IMR-90 (cell line): ENCODE results near the gene OR10H1. TPM values are rescaled to one million over a fixed set of nuclear protein-coding genes. Genes with fewer than 3 reads are reported as not detected.

Experiments
- ATAC-seq: fragments of 200-7000 bp; cut with Tn5 transposase; 2 replicates; pipeline ENCODE4 v1.9.1; 2020; ENCODE audit warnings: low read depth, mild to moderate bottlenecking, moderate library complexity
- BruUV-seq: library from RNA; stranded (reverse); fragments of 400-500 nt; replicated peaks from 2 replicates; lab custom pipeline; 2021; lab: Mats Ljungman, UMichigan
- CTCF ChIA-PET: fragments of 300-600 bp; formaldehyde crosslinking; extraction: SDS; loops from one replicate; lab custom pipeline; 2021; ENCODE audit warnings: antibody characterized with exemption; lab: Yijun Ruan, JAX
- POLR2A ChIA-PET: fragments of 300-600 bp; sonication (Branson Sonifier 250); formaldehyde crosslinking; loops from one replicate; lab custom pipeline; 2022; ENCODE audit warnings: antibody characterized with exemption; ENCODE audit not compliant: unreplicated experiment; lab: Charles Lee
- DNase-seq: peaks from one replicate; pipeline ENCODE4 v3.0.0; 2013
- H2AFZ ChIP-seq: replicated peaks from 2 replicates; pipeline ENCODE3; 2013; ENCODE audit warnings: low read length, mild to moderate bottlenecking; ENCODE audit not compliant: poor library complexity
- H2AK5ac ChIP-seq: 2 replicates; pipeline ENCODE4 v1.6.1; 2013; ENCODE audit warnings: low read depth, low read length, inconsistent platforms
- H2AK9ac ChIP-seq: replicated peaks from 2 replicates; pipeline ENCODE3; 2013; ENCODE audit warnings: mild to moderate bottlenecking, low read depth, low read length, moderate library complexity; ENCODE audit not compliant: poor library complexity
- H2BK120ac ChIP-seq: 2 replicates; pipeline ENCODE4 v1.6.1; 2013; ENCODE audit warnings: low read depth, low read length, inconsistent platforms
- H2BK15ac ChIP-seq: 3 replicates; pipeline ENCODE4 v1.6.1; 2013; ENCODE audit warnings: low read depth, low read length, inconsistent platforms
- H2BK20ac ChIP-seq: 2 replicates; pipeline ENCODE4 v1.6.1; 2013; ENCODE audit warnings: low read depth, mild to moderate bottlenecking, inconsistent platforms, low read length, moderate library complexity
- H2BK5ac ChIP-seq: 2 replicates; pipeline ENCODE4 v1.6.1; 2013; ENCODE audit warnings: mild to moderate bottlenecking, low read depth, low read length, inconsistent platforms; ENCODE audit not compliant: poor library complexity, severe bottlenecking
- H3K14ac ChIP-seq: replicated peaks from 2 replicates; pipeline ENCODE4 v1.6.1; 2013; ENCODE audit warnings: low read depth, low read length, inconsistent platforms
- H3K18ac ChIP-seq: 2 replicates; pipeline ENCODE4 v1.6.1; 2013; ENCODE audit warnings: low read depth, low read length, control low read depth
- H3K23ac ChIP-seq: 2 replicates; pipeline ENCODE4 v1.6.1; 2013; ENCODE audit warnings: low read depth, low read length, inconsistent platforms
- H3K27ac ChIP-seq: 2 replicates; pipeline ENCODE4 v1.5.1; 2013; ENCODE audit warnings: mild to moderate bottlenecking, control low read depth, low read length; ENCODE audit not compliant: insufficient read depth
- H3K27me3 ChIP-seq: 2 replicates; pipeline ENCODE4 v1.6.1; 2013; ENCODE audit warnings: low read length; ENCODE audit not compliant: control insufficient read depth, insufficient read depth
- H3K36me3 ChIP-seq: 2 replicates; pipeline ENCODE4 v1.6.1; 2013; ENCODE audit warnings: low read length, mixed read lengths; ENCODE audit not compliant: control insufficient read depth, insufficient read depth
- H3K4ac ChIP-seq: 2 replicates; pipeline ENCODE4 v1.6.1; 2013; ENCODE audit warnings: low read depth, low read length, inconsistent platforms
- H3K4me1 ChIP-seq: 2 replicates; pipeline ENCODE4 v1.6.1; 2013; ENCODE audit warnings: low read length, mixed read lengths; ENCODE audit not compliant: control insufficient read depth, insufficient read depth
- H3K4me2 ChIP-seq: 2 replicates; pipeline ENCODE4 v1.6.1; 2013; ENCODE audit warnings: low read depth, mild to moderate bottlenecking, control low read depth, low read length, moderate library complexity
- H3K4me3 ChIP-seq: 2 replicates; pipeline ENCODE4 v1.5.1; 2013; ENCODE audit warnings: low read depth, mild to moderate bottlenecking, control low read depth, low read length, moderate library complexity; ENCODE audit not compliant: insufficient read depth
- H3K56ac ChIP-seq: 2 replicates; pipeline ENCODE4 v1.6.1; 2013; ENCODE audit warnings: low read length, inconsistent platforms; ENCODE audit not compliant: insufficient read depth; ENCODE audit errors: extremely low read depth
- H3K79me1 ChIP-seq, 2 experiments: 2 replicates each; pipeline ENCODE4 v1.6.1; 2013; ENCODE audit warnings: low read length in 2 of 2, inconsistent platforms in 1 of 2, low read depth in 1 of 2
- H3K9ac ChIP-seq: 2 replicates; pipeline ENCODE4 v1.6.1; 2013; ENCODE audit warnings: low read depth, low read length, control low read depth
- H3K9me1 ChIP-seq: 2 replicates; pipeline ENCODE4 v1.6.1; 2013; ENCODE audit warnings: low read length, inconsistent platforms; ENCODE audit not compliant: insufficient read depth
- H3K9me3 ChIP-seq: 2 replicates; pipeline ENCODE4 v1.6.1; 2013; ENCODE audit warnings: low read length; ENCODE audit not compliant: control insufficient read depth, insufficient read depth
- H4K20me1 ChIP-seq: 2 replicates; pipeline ENCODE4 v1.6.1; 2013; ENCODE audit warnings: low read length, inconsistent platforms; ENCODE audit not compliant: insufficient read depth
- H4K5ac ChIP-seq: 2 replicates; pipeline ENCODE4 v1.6.1; 2013; ENCODE audit warnings: mild to moderate bottlenecking, low read depth, low read length, control low read depth
- H4K8ac ChIP-seq, 2 experiments: 2 replicates each; pipeline ENCODE4 v1.6.1; 2013; ENCODE audit warnings: low read depth in 2 of 2, low read length in 2 of 2, control low read depth in 1 of 2, inconsistent platforms in 1 of 2
- H4K91ac ChIP-seq: 2 replicates; pipeline ENCODE4 v1.6.1; 2013; ENCODE audit warnings: low read depth, low read length, inconsistent platforms; ENCODE audit not compliant: insufficient read depth
- BHLHE40 ChIP-seq: fragments of 150-350 bp; IDR thresholded peaks from 2 replicates; pipeline ENCODE4 v1.6.1; 2016; ENCODE audit warnings: mild to moderate bottlenecking, low read depth, low read length
- CEBPB ChIP-seq: IDR thresholded peaks from 2 replicates; pipeline ENCODE4 v1.6.1; 2012; ENCODE audit warnings: low read depth, low read length, improper control_type of control experiment
- ELK1 ChIP-seq: fragments of 150-350 bp; IDR thresholded peaks from 2 replicates; pipeline ENCODE4 v1.6.1; 2016; ENCODE audit warnings: low read depth, mild to moderate bottlenecking, low read length, moderate library complexity, borderline replicate concordance
- MAFK ChIP-seq: IDR thresholded peaks from 2 replicates; pipeline ENCODE4 v1.6.1; 2012; ENCODE audit warnings: low read depth, low read length, improper control_type of control experiment
- MAZ ChIP-seq: IDR thresholded peaks from 2 replicates; pipeline ENCODE4 v1.6.1; 2012; ENCODE audit warnings: low read depth, mild to moderate bottlenecking, low read length, improper control_type of control experiment, moderate library complexity, borderline replicate concordance
- NFE2L2 ChIP-seq: fragments of 150-350 bp; IDR thresholded peaks from 2 replicates; pipeline ENCODE4 v1.6.1; 2016; ENCODE audit warnings: low read depth, mild to moderate bottlenecking, low read length
- RAD21 ChIP-seq: IDR thresholded peaks from 2 replicates; pipeline ENCODE4 v1.6.1; 2012; ENCODE audit warnings: low read length, improper control_type of control experiment
- RCOR1 ChIP-seq: IDR thresholded peaks from 2 replicates; pipeline ENCODE4 v1.6.1; 2012; ENCODE audit warnings: mild to moderate bottlenecking, low read length, improper control_type of control experiment; ENCODE audit not compliant: insufficient replicate concordance
- SMC3 ChIP-seq: fragments of 150-350 bp; IDR thresholded peaks from 2 replicates; pipeline ENCODE4 v1.6.1; 2016; ENCODE audit warnings: low read depth, mild to moderate bottlenecking, antibody characterized with exemption, low read length, moderate library complexity
- WGBS, 2 experiments: methylation state at CpG; one replicate each; pipeline versions ENCODE4 v1.1.5 to v1.1.7; 2013; ENCODE audit warnings: missing lambda C conversion rate in 2 of 2; ENCODE audit not compliant: insufficient read length in 1 of 2; ENCODE audit errors: extremely low coverage in 2 of 2; 5-methylcytosine and 5-hydroxymethylcytosine counted together
- dilution Hi-C: fragments of 300-500 bp; cut with HindIII; formaldehyde crosslinking; loops from one replicate; pipeline ENCODE4 v1.14.3; 2018; ENCODE audit warnings: low sequenced_read_pairs; ENCODE audit not compliant: unreplicated experiment
- in situ Hi-C: fragments of 300-500 bp; cut with MboI; formaldehyde crosslinking; loops from 3 replicates; pipeline ENCODE4 v1.14.3; 2019; ENCODE audit warnings: low sequenced_read_pairs, inconsistent platforms, mixed read lengths
- intact Hi-C: fragments of 100-400 bp; cut with micrococcal nuclease; formaldehyde crosslinking; loops from 2 replicates; pipeline ENCODE4 v1.10.0; 2022
- polyA plus RNA-seq, 3 experiments: library from polyadenylated mRNA; depleted of rRNA; stranded (reverse); fragments of >200 nt; gene quantifications; 2 replicates each; pipeline ENCODE4 v1.2.3, GENCODE V29; 2012; ENCODE audit warnings: low replicate concordance in 1 of 3
- total RNA-seq: library from RNA; depleted of rRNA; stranded (reverse); fragments of >200 nt; gene quantifications from 2 replicates; pipeline ENCODE4 v1.2.3, GENCODE V29; 2012
- TF ChIP-seq, protein P1 (sequence below): fragments of 150-350 bp; IDR thresholded peaks from 2 replicates; pipeline ENCODE4 v1.6.1; 2017; ENCODE audit warnings: mild to moderate bottlenecking, antibody characterized with exemption, low read length, low read depth
- TF ChIP-seq, protein P2 (sequence below): conservative IDR thresholded peaks from 2 replicates; pipeline ENCODE4 v1.5.1; 2012; ENCODE audit warnings: mild to moderate bottlenecking, low read depth, low read length, improper control_type of control experiment

Gene OR10H1
- total and polyA plus RNA-seq, 2 of the 4 experiments (the other 2 are of a cell fraction), result not detected

GRCh38 chr19:15840833-15841232 is 25.4 kb upstream of the OR10H1 start:
- Histone ChIP-seq H3K9ac (no peak overlapping the region), H3K9me1 (no peaks in the 10 kb centered on the region), H2BK5ac (no peak overlapping the region), H2AK5ac (no peak overlapping the region), H2AK9ac (no peak overlapping the region), H3K27me3 (no peaks in the 10 kb centered on the region), H3K4me1 (no peaks in the 10 kb centered on the region), H2BK120ac (no peak overlapping the region), H2BK20ac (no peak overlapping the region), H3K23ac (no peak overlapping the region), H4K91ac (no peak overlapping the region), H3K4me3 (no peak overlapping the region), H3K9me3 (no peaks in the 10 kb centered on the region), H3K4ac (no peak overlapping the region), H3K4me2 (no peak overlapping the region), H3K27ac (no peak overlapping the region), H3K56ac (no peak overlapping the region), H4K20me1 (no peaks in the 10 kb centered on the region), H2AFZ (no peak overlapping the region), H3K14ac (no peak overlapping the region), H4K5ac (no peak overlapping the region), H2BK15ac (no peak overlapping the region), H4K8ac (no peak overlapping the region), H3K36me3 (no peaks in the 10 kb centered on the region), H3K79me1 (no peaks in the 10 kb centered on the region), H3K18ac (no peak overlapping the region)
- no peak for DNase-seq
- TF ChIP-seq RAD21, result no peak
- no peak for TF ChIP-seq RCOR1
- no peak for TF ChIP-seq MAFK
- no peak for TF ChIP-seq SMC3
- no peak for TF ChIP-seq NFE2L2
- TF ChIP-seq, protein P1, sequence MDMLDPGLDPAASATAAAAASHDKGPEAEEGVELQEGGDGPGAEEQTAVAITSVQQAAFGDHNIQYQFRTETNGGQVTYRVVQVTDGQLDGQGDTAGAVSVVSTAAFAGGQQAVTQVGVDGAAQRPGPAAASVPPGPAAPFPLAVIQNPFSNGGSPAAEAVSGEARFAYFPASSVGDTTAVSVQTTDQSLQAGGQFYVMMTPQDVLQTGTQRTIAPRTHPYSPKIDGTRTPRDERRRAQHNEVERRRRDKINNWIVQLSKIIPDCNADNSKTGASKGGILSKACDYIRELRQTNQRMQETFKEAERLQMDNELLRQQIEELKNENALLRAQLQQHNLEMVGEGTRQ, result no peak
- TF ChIP-seq, protein P2, sequence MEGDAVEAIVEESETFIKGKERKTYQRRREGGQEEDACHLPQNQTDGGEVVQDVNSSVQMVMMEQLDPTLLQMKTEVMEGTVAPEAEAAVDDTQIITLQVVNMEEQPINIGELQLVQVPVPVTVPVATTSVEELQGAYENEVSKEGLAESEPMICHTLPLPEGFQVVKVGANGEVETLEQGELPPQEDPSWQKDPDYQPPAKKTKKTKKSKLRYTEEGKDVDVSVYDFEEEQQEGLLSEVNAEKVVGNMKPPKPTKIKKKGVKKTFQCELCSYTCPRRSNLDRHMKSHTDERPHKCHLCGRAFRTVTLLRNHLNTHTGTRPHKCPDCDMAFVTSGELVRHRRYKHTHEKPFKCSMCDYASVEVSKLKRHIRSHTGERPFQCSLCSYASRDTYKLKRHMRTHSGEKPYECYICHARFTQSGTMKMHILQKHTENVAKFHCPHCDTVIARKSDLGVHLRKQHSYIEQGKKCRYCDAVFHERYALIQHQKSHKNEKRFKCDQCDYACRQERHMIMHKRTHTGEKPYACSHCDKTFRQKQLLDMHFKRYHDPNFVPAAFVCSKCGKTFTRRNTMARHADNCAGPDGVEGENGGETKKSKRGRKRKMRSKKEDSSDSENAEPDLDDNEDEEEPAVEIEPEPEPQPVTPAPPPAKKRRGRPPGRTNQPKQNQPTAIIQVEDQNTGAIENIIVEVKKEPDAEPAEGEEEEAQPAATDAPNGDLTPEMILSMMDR, result no peak
- no peak for TF ChIP-seq MAZ
- TF ChIP-seq CEBPB, result no peak
- TF ChIP-seq ELK1, result no peak
- TF ChIP-seq BHLHE40, result no peak
- ATAC-seq, result no peak
- ChIA-PET POLR2A (no interaction called here), CTCF (no interaction called here)
- intact Hi-C loops (no loop called here), in situ Hi-C loops (loop anchor here (25.0 kb wide), 1 partner anchor 346 kb away; the partner anchor contains the start of genes AP1M1 and FAM32A), dilution Hi-C loops (no loop called here)
- no CpG with 5 or more reads among the region's 2 CpGs for WGBS, 2 experiments
- no TSS peak for BruUV-seq
